Adrenal gland (tissue), 12 donors: ENCODE measurements around the gene KIF26B. TPM values are rescaled to one million over a fixed set of nuclear protein-coding genes. Genes with fewer than 3 reads are reported as not detected.
A peak's percentile ranks its signal among the peaks of the same experiment; 100 is the strongest.

ENCODE experiments used
- DNase-seq, 7 donors: peaks; one replicate each; pipeline ENCODE4 v3.0.0-alpha.2; 2019 to 2020
- H3K27ac ChIP-seq, 5 donors: fragments of 200-600 bp; sonication (generic) in 4 of 5; 1 replicate in 3 of 5; 2 replicates in 2 of 5; pipeline versions ENCODE4 v1.5.1 to v1.8.0; 2016 to 2020; ENCODE audit warnings: mild to moderate bottlenecking in 1 of 5
- H3K27me3 ChIP-seq: fragments of 200-600 bp; 2 replicates; pipeline ENCODE4 v1.8.0; 2021
- H3K36me3 ChIP-seq, 2 donors: fragments of 200-600 bp; replicated peaks in 1 of 2; 1 replicate in 1 of 2; 2 replicates in 1 of 2; pipeline versions ENCODE4 v1.5.1 to v1.8.0; 2018 to 2022
- H3K4me1 ChIP-seq, 2 donors: fragments of 200-600 bp; replicated peaks in 1 of 2; 1 replicate in 1 of 2; 2 replicates in 1 of 2; pipeline versions ENCODE4 v1.5.1 to v1.8.0; 2018 to 2021
- H3K4me3 ChIP-seq, 4 donors: fragments of 200-600 bp; sonication (generic) in 3 of 4; one replicate each; pipeline ENCODE4 v1.5.1; 2016 to 2018
- H3K9me3 ChIP-seq, 3 donors: fragments of 200-600 bp; sonication (generic) in 1 of 3; replicated peaks in 1 of 3; 1 replicate in 2 of 3; 2 replicates in 1 of 3; pipeline versions ENCODE4 v1.5.1 to v1.8.0; 2016 to 2021
- POLR2A ChIP-seq, 2 donors: fragments of 450-650 bp; IDR thresholded peaks; one replicate each; pipeline ENCODE4 v1.6.1; 2017; ENCODE audit warnings: antibody characterized with exemption in 2 of 2, mild to moderate bottlenecking in 2 of 2, moderate library complexity in 1 of 2
- WGBS, 4 donors: extraction: QIAGEN DNeasy Blood & Tissue Kit in 2 of 4; methylation state at CpG; one replicate each; pipeline versions ENCODE4 v1.1.5 to v1.1.7; 2013 to 2017; 5-methylcytosine and 5-hydroxymethylcytosine counted together
- intact Hi-C, 2 donors: fragments of 100-400 bp; cut with DNase I; formaldehyde crosslinking; loops; one replicate each; pipeline versions ENCODE4 v1.14.1 to v1.15.0; 2022 to 2023
- polyA plus RNA-seq, 3 donors: library from polyadenylated mRNA; stranded (reverse); fragments of 200-250 nt in 2 of 3; fragments of 350-450 nt in 1 of 3; fragmentation: Illumina TruSeq in 1 of 3; extraction: RNeasy Lipid Tissue Mini Kit (QIAGEN cat#74804) in 1 of 3; gene quantifications; one replicate each; pipeline ENCODE4 v1.2.3, GENCODE V29; 2013 to 2014
- total RNA-seq, 9 donors: library from RNA; depleted of rRNA in 4 of 9; stranded (reverse); fragments of >200 nt in 4 of 9; fragments of 120-200 nt in 1 of 9; fragmentation: NEBNext Ultra II Directional in 1 of 9; extraction: Animal tissue kit (Norgen Biotek cat#: 25700) in 1 of 9; gene quantifications; one replicate each; pipeline versions ENCODE4 v1.1.0 to v1.2.4, GENCODE V29; 2013 to 2023
- TF ChIP-seq, protein P1 (sequence below), 6 experiments: fragments of 450-650 bp in 4 of 6; fragments of 200-600 bp in 2 of 6; sonication (generic) in 1 of 6; IDR thresholded peaks; 1 replicate in 5 of 6; 2 replicates in 1 of 6; pipeline versions ENCODE4 v1.5.1 to v1.8.0; 2016 to 2021; ENCODE audit warnings: antibody characterized with exemption in 6 of 6, mild to moderate bottlenecking in 2 of 6, moderate library complexity in 1 of 6
- donor health status: healthy with polysubstance abuse.
- donor health status: Bipolar disorder and iron deficiency.
- donor health status: DM: yes; HTN: yes; CAD: no.
- donor health status: DM: no; HTN: no; CAD: no.
- donor health status: DM: no; HTN: no; CAD: no.
- donor health status: DM: yes; HTN: yes; CAD: no.

Gene KIF26B
- total and polyA plus RNA-seq, 12 donors, result 0.20 to 4.6 (median 2.6) TPM

DNA sequence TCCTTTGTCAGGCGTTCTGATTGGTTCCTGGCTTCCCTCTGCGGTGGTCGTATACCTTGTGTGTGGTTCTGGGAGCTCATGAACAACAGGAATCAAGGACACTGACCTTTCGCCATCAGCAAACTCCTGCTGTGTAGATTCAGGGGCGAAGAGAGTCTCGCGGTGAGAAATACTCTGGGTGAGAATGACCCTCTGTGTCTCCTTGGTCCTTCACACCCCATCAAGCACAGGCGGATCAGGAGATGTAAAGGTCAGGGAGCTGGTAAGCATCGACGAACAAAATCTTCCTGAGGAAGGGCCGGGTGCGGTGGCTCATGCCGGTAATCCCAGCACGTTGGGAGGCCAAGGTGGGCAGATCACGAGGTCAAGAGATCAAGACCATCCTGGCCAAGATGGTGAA lies 207.2 kb downstream of the KIF26B start:
- H3K4me1 ChIP-seq, result no peaks in the 10 kb centered on the region
- H3K36me3 ChIP-seq, result no peaks in the 10 kb centered on the region
- TF ChIP-seq, protein P1, sequence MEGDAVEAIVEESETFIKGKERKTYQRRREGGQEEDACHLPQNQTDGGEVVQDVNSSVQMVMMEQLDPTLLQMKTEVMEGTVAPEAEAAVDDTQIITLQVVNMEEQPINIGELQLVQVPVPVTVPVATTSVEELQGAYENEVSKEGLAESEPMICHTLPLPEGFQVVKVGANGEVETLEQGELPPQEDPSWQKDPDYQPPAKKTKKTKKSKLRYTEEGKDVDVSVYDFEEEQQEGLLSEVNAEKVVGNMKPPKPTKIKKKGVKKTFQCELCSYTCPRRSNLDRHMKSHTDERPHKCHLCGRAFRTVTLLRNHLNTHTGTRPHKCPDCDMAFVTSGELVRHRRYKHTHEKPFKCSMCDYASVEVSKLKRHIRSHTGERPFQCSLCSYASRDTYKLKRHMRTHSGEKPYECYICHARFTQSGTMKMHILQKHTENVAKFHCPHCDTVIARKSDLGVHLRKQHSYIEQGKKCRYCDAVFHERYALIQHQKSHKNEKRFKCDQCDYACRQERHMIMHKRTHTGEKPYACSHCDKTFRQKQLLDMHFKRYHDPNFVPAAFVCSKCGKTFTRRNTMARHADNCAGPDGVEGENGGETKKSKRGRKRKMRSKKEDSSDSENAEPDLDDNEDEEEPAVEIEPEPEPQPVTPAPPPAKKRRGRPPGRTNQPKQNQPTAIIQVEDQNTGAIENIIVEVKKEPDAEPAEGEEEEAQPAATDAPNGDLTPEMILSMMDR (IDR thresholded peaks at IDR 0.05), result no peak
- no peak for TF ChIP-seq POLR2A (IDR thresholded peaks at IDR 0.05)
- intact Hi-C loops, result no loop called here
- no peaks in the 10 kb centered on the region for H3K9me3 ChIP-seq
- no peak for DNase-seq
- no peak overlapping the region for H3K27ac ChIP-seq
- 89 to 94% (median 92%) methylated on average over 11 to 15 of the region's 15 CpGs for WGBS, 4 donors
- no peaks in the 10 kb centered on the region for H3K27me3 ChIP-seq
- H3K4me3 ChIP-seq, result no peak overlapping the region

DNA sequence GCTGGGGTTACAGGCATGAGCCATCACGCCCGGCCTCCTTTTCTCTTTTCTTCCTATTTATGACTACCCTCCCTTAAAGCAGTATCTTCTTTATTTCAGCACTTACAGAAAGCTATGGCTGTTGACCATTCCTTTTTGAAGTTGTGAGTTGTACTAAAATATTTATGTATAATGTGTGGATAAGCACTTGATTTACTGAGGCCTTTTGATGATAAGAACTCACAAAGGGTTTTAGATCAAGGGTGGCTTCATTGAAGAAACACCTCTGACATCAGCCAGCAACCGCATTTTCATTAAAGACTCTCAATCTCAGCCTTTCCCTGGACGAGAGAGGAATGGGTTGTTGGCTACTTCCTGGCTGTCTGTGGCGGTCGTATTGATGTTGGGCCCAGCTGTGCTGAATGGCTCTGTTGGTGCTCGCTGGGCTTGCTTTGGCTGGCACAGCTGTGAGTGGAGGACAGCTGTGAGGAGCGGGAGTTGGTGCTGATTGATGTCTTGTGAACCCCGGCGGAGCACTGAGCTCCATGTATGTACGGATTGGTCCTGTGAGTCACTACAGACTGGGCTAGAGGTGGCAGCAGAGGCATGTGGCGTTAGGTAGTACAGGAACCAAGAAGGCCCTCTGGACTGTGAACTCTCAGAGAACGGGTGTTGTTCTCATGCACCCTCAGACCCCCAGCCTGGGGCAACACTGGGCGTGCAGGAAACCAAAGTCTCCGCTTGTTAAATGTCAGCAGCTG lies 208.8 kb downstream of the KIF26B start:
- no peaks in the 10 kb centered on the region for H3K36me3 ChIP-seq
- H3K27ac ChIP-seq, result no peak overlapping the region
- no peak for DNase-seq
- intact Hi-C loops, result no loop called here
- WGBS, 4 donors, result 88 to 91% (median 89%) methylated on average over 9 to 15 of the region's 15 CpGs
- no peaks in the 10 kb centered on the region for H3K4me1 ChIP-seq
- no peaks in the 10 kb centered on the region for H3K9me3 ChIP-seq
- no peak overlapping the region for H3K4me3 ChIP-seq
- no peaks in the 10 kb centered on the region for H3K27me3 ChIP-seq
- TF ChIP-seq, protein P1 (IDR thresholded peaks at IDR 0.05), result no peak
- no peak for TF ChIP-seq POLR2A (IDR thresholded peaks at IDR 0.05)

GRCh38 chr1:245365095-245366020 lies 210.6 kb downstream of the KIF26B start:
- Histone ChIP-seq H3K27ac (no peak overlapping the region), H3K4me1 (no peaks in the 10 kb centered on the region), H3K9me3 (no peaks in the 10 kb centered on the region), H3K27me3 (no peaks in the 10 kb centered on the region), H3K36me3 (no peaks in the 10 kb centered on the region), H3K4me3 (no peak overlapping the region)
- intact Hi-C loops, result no loop called here
- no peak for TF ChIP-seq POLR2A (IDR thresholded peaks at IDR 0.05)
- TF ChIP-seq, protein P1 (IDR thresholded peaks at IDR 0.05), result no peak
- peak in 5 of 7 donors; percentile 17 to 46 (median 26) for DNase-seq
- WGBS, 4 donors, result 73 to 74% (median 73%) methylated on average over 18 to 21 of the region's 21 CpGs

- Histone ChIP-seq H3K36me3 (no peaks in the 10 kb centered on the region), H3K27ac (no peak overlapping the region), H3K27me3 (no peaks in the 10 kb centered on the region), H3K9me3 (no peaks in the 10 kb centered on the region), H3K4me3 (no peak overlapping the region), H3K4me1 (no peaks in the 10 kb centered on the region)
- intact Hi-C loops, result no loop called here
- 94 to 99% (median 97%) methylated on average over 18 to 19 of the region's 19 CpGs for WGBS, 4 donors
- TF ChIP-seq POLR2A (IDR thresholded peaks at IDR 0.05), result no peak
- TF ChIP-seq, protein P1 (IDR thresholded peaks at IDR 0.05), result no peak
- DNase-seq, result no peak
Observed at GRCh38 chr1:245366886-245367285, 212.1 kb downstream of the KIF26B start.
